ENCODE measurements around the gene ZMAT3.

Gene ZMAT3

GRCh38 chr3:179028408-179028807 is 43.2 kb downstream of the ZMAT3 start:
- TF ChIP-seq, protein P1, sequence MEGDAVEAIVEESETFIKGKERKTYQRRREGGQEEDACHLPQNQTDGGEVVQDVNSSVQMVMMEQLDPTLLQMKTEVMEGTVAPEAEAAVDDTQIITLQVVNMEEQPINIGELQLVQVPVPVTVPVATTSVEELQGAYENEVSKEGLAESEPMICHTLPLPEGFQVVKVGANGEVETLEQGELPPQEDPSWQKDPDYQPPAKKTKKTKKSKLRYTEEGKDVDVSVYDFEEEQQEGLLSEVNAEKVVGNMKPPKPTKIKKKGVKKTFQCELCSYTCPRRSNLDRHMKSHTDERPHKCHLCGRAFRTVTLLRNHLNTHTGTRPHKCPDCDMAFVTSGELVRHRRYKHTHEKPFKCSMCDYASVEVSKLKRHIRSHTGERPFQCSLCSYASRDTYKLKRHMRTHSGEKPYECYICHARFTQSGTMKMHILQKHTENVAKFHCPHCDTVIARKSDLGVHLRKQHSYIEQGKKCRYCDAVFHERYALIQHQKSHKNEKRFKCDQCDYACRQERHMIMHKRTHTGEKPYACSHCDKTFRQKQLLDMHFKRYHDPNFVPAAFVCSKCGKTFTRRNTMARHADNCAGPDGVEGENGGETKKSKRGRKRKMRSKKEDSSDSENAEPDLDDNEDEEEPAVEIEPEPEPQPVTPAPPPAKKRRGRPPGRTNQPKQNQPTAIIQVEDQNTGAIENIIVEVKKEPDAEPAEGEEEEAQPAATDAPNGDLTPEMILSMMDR (IDR thresholded peaks at IDR 0.05; ENCODE audit: control insufficient read depth, insufficient read depth, low read depth, low read length, missing control alignments): no peak
- no peak for DNase-seq (ENCODE audit: low read depth)
- no peak overlapping the region for H3K4me3 ChIP-seq (ENCODE audit: control insufficient read depth, low read depth, low read length)

- DNase-seq (ENCODE audit: low read depth): no peak
- TF ChIP-seq, protein P1 (IDR thresholded peaks at IDR 0.05; ENCODE audit: control insufficient read depth, insufficient read depth, low read depth, low read length, missing control alignments): no peak
- H3K4me3 ChIP-seq (ENCODE audit: control insufficient read depth, low read depth, low read length): no peak overlapping the region
These were observed 44.2 kb downstream of the ZMAT3 start for GRCh38 chr3:179027326-179027900.

GRCh38 chr3:179026636-179027035 is 45.0 kb downstream of the ZMAT3 start:
- TF ChIP-seq, protein P1 (IDR thresholded peaks at IDR 0.05; ENCODE audit: control insufficient read depth, insufficient read depth, low read depth, low read length, missing control alignments): no peak
- no peak for DNase-seq (ENCODE audit: low read depth)
- no peak overlapping the region for H3K4me3 ChIP-seq (ENCODE audit: control insufficient read depth, low read depth, low read length)

DNA sequence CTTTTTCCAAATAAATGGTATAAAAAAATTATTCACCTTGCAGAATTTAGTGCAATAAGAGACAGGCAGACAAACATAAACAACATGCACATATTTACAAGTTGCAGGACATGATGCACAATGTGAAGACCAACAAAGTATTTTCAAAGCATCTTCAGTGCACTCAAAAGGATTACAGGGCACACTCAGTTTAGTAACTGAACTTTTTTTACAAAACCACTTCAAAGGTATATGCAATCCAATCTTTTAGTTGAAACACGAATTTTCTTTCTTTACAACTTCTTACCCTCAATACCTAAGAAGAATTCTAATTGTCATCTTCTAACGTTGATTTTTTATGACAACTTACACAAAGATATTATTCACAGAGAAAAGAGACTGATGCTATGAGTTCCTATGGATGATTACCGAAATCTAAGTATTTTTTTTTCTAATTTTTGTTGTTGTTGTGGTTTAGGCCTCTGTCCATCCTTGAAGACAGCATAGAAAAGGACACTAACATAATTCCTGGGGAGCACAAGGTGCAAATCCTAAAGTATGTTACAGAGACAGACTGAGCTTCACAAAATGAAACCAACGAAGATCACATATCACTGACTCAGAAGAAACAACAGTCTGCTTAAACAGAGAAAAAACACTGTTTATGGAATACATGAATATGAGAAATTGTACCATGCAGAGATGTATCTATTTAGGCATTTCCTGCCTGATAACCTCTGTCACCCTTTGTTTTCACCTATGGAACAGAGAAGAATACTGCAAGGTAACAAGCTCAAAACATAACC is 50.3 kb downstream of the ZMAT3 start:
- no peak overlapping the region for H3K4me3 ChIP-seq (ENCODE audit: control insufficient read depth, low read depth, low read length)
- TF ChIP-seq, protein P1 (IDR thresholded peaks at IDR 0.05; ENCODE audit: control insufficient read depth, insufficient read depth, low read depth, low read length, missing control alignments): no peak
- DNase-seq (ENCODE audit: low read depth): no peak

- no peak for DNase-seq (ENCODE audit: low read depth)
- TF ChIP-seq, protein P1 (IDR thresholded peaks at IDR 0.05; ENCODE audit: control insufficient read depth, insufficient read depth, low read depth, low read length, missing control alignments): no peak
- no peak overlapping the region for H3K4me3 ChIP-seq (ENCODE audit: control insufficient read depth, low read depth, low read length)
These were observed 51.5 kb downstream of the ZMAT3 start for GRCh38 chr3:179020112-179020511.

DNA sequence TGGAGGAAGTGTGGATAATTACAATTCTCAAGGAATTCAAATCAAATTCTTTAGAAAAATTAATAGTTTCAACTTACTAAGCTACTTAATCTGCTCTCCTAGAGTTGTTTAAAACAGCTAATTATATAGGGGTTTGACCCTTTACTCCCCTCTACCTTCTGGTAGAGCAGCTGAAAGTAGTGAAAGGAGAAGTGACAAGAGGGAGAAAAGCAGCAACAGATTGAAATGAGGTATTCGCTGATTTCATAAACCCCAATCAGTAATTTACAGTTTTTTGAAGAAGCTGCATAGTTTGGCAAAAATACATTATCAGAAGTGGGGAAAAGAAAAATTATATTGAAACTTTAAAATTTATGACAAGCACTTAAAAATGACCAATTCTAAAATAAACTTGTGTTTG is 52.8 kb downstream of the ZMAT3 start:
- H3K4me3 ChIP-seq (ENCODE audit: control insufficient read depth, low read depth, low read length): no peak overlapping the region
- DNase-seq (ENCODE audit: low read depth): no peak
- TF ChIP-seq, protein P1 (IDR thresholded peaks at IDR 0.05; ENCODE audit: control insufficient read depth, insufficient read depth, low read depth, low read length, missing control alignments): no peak

Measured in AG09309 (cell line).